H9 (cell line): Measurements from ENCODE around the gene SPSB3. TPM values are rescaled to one million over a fixed set of nuclear protein-coding genes. Genes with fewer than 3 reads are reported as not detected.

Experiments
- DNase-seq: peaks from one replicate; pipeline ENCODE4 v3.0.0-alpha.2; 2017
- H2AFZ ChIP-seq: one replicate; pipeline ENCODE4 v1.6.1; 2013; ENCODE audit warnings: mild to moderate bottlenecking, low read length, control low read depth, moderate library complexity
- H2AK5ac ChIP-seq: 2 replicates; pipeline ENCODE4 v1.6.1; 2013; ENCODE audit warnings: low read length, control low read depth, mixed read lengths; ENCODE audit not compliant: insufficient read length
- H2BK120ac ChIP-seq: one replicate; pipeline ENCODE4 v1.6.1; 2013; ENCODE audit warnings: low read depth, mild to moderate bottlenecking, low read length, control low read depth, inconsistent platforms; ENCODE audit not compliant: poor library complexity, severe bottlenecking
- H2BK12ac ChIP-seq: 2 replicates; pipeline ENCODE4 v1.6.1; 2013; ENCODE audit warnings: low read length, control low read depth, mixed read lengths, low read depth; ENCODE audit not compliant: insufficient read length
- H2BK15ac ChIP-seq: 2 replicates; pipeline ENCODE4 v1.6.1; 2013; ENCODE audit warnings: low read depth, low read length, control low read depth
- H2BK20ac ChIP-seq: one replicate; pipeline ENCODE4 v1.6.1; 2013; ENCODE audit warnings: low read depth, mild to moderate bottlenecking, low read length, control low read depth, inconsistent platforms; ENCODE audit not compliant: poor library complexity, severe bottlenecking
- H2BK5ac ChIP-seq: 2 replicates; pipeline ENCODE4 v1.6.1; 2013; ENCODE audit warnings: low read length, control low read depth, mixed read lengths; ENCODE audit not compliant: insufficient read length
- H3K14ac ChIP-seq: 2 replicates; pipeline ENCODE4 v1.6.1; 2013; ENCODE audit warnings: low read length, control low read depth; ENCODE audit not compliant: insufficient read depth
- H3K18ac ChIP-seq: 2 replicates; pipeline ENCODE4 v1.6.1; 2013; ENCODE audit warnings: low read depth, mild to moderate bottlenecking, mixed read lengths, low read length, control low read depth; ENCODE audit not compliant: insufficient read length
- H3K23ac ChIP-seq: 2 replicates; pipeline ENCODE4 v1.6.1; 2013; ENCODE audit warnings: low read length, control low read depth, mixed read lengths, low read depth; ENCODE audit not compliant: insufficient read length
- H3K23me2 ChIP-seq: 2 replicates; pipeline ENCODE4 v1.6.1; 2013; ENCODE audit warnings: low read depth, mild to moderate bottlenecking, mixed read lengths, low read length, control low read depth; ENCODE audit not compliant: insufficient read length, poor library complexity, severe bottlenecking
- H3K27ac ChIP-seq: 2 replicates; pipeline ENCODE4 v1.5.1; 2013; ENCODE audit warnings: low read length, control low read depth, mixed read lengths, low read depth; ENCODE audit not compliant: insufficient read length
- H3K27me3 ChIP-seq: 2 replicates; pipeline ENCODE4 v1.6.1; 2013; ENCODE audit warnings: low read length, control low read depth, inconsistent platforms; ENCODE audit not compliant: insufficient read depth
- H3K4ac ChIP-seq: 2 replicates; pipeline ENCODE4 v1.6.1; 2013; ENCODE audit warnings: low read depth, mild to moderate bottlenecking, control low read depth, inconsistent platforms, low read length, moderate library complexity
- H3K4me1 ChIP-seq: 2 replicates; pipeline ENCODE4 v1.6.1; 2013; ENCODE audit warnings: low read length, control low read depth, inconsistent platforms; ENCODE audit not compliant: insufficient read depth
- H3K4me2 ChIP-seq: 2 replicates; pipeline ENCODE4 v1.6.1; 2013; ENCODE audit warnings: low read length, control low read depth, mixed read lengths; ENCODE audit not compliant: insufficient read length, insufficient read depth
- H3K56ac ChIP-seq: 2 replicates; pipeline ENCODE4 v1.6.1; 2013; ENCODE audit warnings: low read depth, mild to moderate bottlenecking, mixed read lengths, low read length, control low read depth; ENCODE audit not compliant: insufficient read length
- H3K79me1 ChIP-seq: 2 replicates; pipeline ENCODE4 v1.6.1; 2013; ENCODE audit warnings: low read depth, mild to moderate bottlenecking, moderate library complexity, low read length, control low read depth, inconsistent platforms; ENCODE audit not compliant: insufficient read depth, poor library complexity, severe bottlenecking
- H3K79me2 ChIP-seq: 2 replicates; pipeline ENCODE4 v1.6.1; 2013; ENCODE audit warnings: low read length, control low read depth, inconsistent platforms; ENCODE audit not compliant: insufficient read depth
- H3K9ac ChIP-seq: 2 replicates; pipeline ENCODE4 v1.6.1; 2013; ENCODE audit warnings: low read length, control low read depth, mixed read lengths; ENCODE audit not compliant: insufficient read length; ENCODE audit errors: extremely low read depth
- H3K9me3 ChIP-seq: one replicate; pipeline ENCODE4 v1.6.1; 2013; ENCODE audit warnings: low read depth, low read length, inconsistent platforms; ENCODE audit not compliant: control insufficient read depth
- H3T11ph ChIP-seq: one replicate; pipeline ENCODE4 v1.6.1; 2013; ENCODE audit warnings: mild to moderate bottlenecking, low read length, control low read depth, inconsistent platforms
- H4K20me1 ChIP-seq: one replicate; pipeline ENCODE4 v1.6.1; 2013; ENCODE audit not compliant: control insufficient read depth, insufficient read length, insufficient read depth
- H4K5ac ChIP-seq: 2 replicates; pipeline ENCODE4 v1.6.1; 2013; ENCODE audit warnings: low read depth, mild to moderate bottlenecking, mixed read lengths, low read length, control low read depth; ENCODE audit not compliant: insufficient read length
- H4K8ac ChIP-seq: replicated peaks from 2 replicates; pipeline ENCODE4 v1.6.1; 2013; ENCODE audit warnings: low read length, control low read depth, mixed read lengths, low read depth; ENCODE audit not compliant: insufficient read length
- H4K91ac ChIP-seq: 2 replicates; pipeline ENCODE4 v1.6.1; 2013; ENCODE audit warnings: low read depth, mild to moderate bottlenecking, moderate library complexity, mixed read lengths, low read length, control low read depth; ENCODE audit not compliant: insufficient read length
- H3K27ac Mint-ChIP-seq, 3 experiments: 2 replicates in 2 of 3; 3 replicates in 1 of 3; pipeline ENCODE4 v1.8.0; 2020 to 2021; ENCODE audit warnings: mixed read lengths in 3 of 3, mild to moderate bottlenecking in 1 of 3, moderate library complexity in 1 of 3
- H3K27me3 Mint-ChIP-seq: 2 replicates; pipeline ENCODE4 v1.8.0; 2021; ENCODE audit warnings: low read depth, mild to moderate bottlenecking, moderate library complexity, mixed read lengths
- H3K36me3 Mint-ChIP-seq, 3 experiments: 2 replicates in 2 of 3; 3 replicates in 1 of 3; pipeline ENCODE4 v1.8.0; 2020 to 2021; ENCODE audit warnings: low read depth in 3 of 3, mixed read lengths in 3 of 3; ENCODE audit not compliant: insufficient read depth in 1 of 3
- H3K4me1 Mint-ChIP-seq, 2 experiments: 2 replicates each; pipeline ENCODE4 v1.8.0; 2020; ENCODE audit warnings: mixed read lengths in 2 of 2
- H3K4me3 Mint-ChIP-seq, 2 experiments: 2 replicates in 1 of 2; 3 replicates in 1 of 2; pipeline ENCODE4 v1.8.0; 2020 to 2021; ENCODE audit warnings: mild to moderate bottlenecking in 2 of 2, mixed read lengths in 2 of 2, moderate library complexity in 1 of 2
- H3K9me3 Mint-ChIP-seq, 2 experiments: 2 replicates in 1 of 2; 3 replicates in 1 of 2; pipeline ENCODE4 v1.8.0; 2020; ENCODE audit warnings: mild to moderate bottlenecking in 2 of 2, mixed read lengths in 2 of 2, moderate library complexity in 1 of 2
- CTCF ChIP-seq: fragments of 200-600 bp; sonication (generic); conservative IDR thresholded peaks from 3 replicates; pipeline ENCODE4 v1.8.0; 2021; ENCODE audit warnings: antibody characterized with exemption, mild to moderate bottlenecking
- WGBS: extraction: QIAGEN DNeasy Blood & Tissue Kit; methylation state at CpG from one replicate; pipeline ENCODE4 v1.1.7; 2013; ENCODE audit warnings: missing lambda C conversion rate, low lambda C conversion rate, mixed read lengths; ENCODE audit not compliant: insufficient read length; ENCODE audit errors: extremely low coverage; 5-methylcytosine and 5-hydroxymethylcytosine counted together
- total RNA-seq: library from RNA; stranded (reverse); gene quantifications from 2 replicates; pipeline ENCODE4 v1.2.1, GENCODE V29; 2021

The SPSB3 gene
- total RNA-seq, 1 experiment from 2014 or later, result 19.9 TPM

GRCh38 chr16:1820946-1821290 lies 38.5 kb upstream of the SPSB3 start:
- Histone ChIP-seq H3K27me3 (no peaks in the 10 kb centered on the region), H4K20me1 (no peaks in the 10 kb centered on the region), H3K14ac (no peak overlapping the region), H3T11ph (no peak overlapping the region), H4K5ac (no peak overlapping the region), H3K23me2 (peaks cover 2% of the 10 kb centered on the region), H2BK120ac (no peak overlapping the region), H3K56ac (no peak overlapping the region), H2BK5ac (no peak overlapping the region), H3K9me3 (no peaks in the 10 kb centered on the region), H4K8ac (no peak overlapping the region), H3K9ac (no peak overlapping the region), H2AK5ac (no peak overlapping the region), H2BK20ac (no peak overlapping the region), H4K91ac (no peak overlapping the region), H3K18ac (no peak overlapping the region), H3K79me2 (no peaks in the 10 kb centered on the region), H3K27ac (no peak overlapping the region), H3K4me1 (no peaks in the 10 kb centered on the region; the same call in 1 of the 2 replicates), H3K4ac (no peak overlapping the region), H2BK15ac (no peak overlapping the region), H3K4me2 (no peak overlapping the region), H2BK12ac (no peak overlapping the region), H3K23ac (no peak overlapping the region), H2AFZ (no peak overlapping the region), H3K79me1 (peaks cover 4% of the 10 kb centered on the region)
- no peaks in the 10 kb centered on the region for H3K9me3 Mint-ChIP-seq
- H3K4me3 Mint-ChIP-seq, result no peak overlapping the region
- 0 out of 4 replicates have a peak, but pooled peaks cover 2 to 5% of the 10 kb centered on the region in 2 experiments for H3K4me1 Mint-ChIP-seq
- no peak overlapping the region for H3K27ac Mint-ChIP-seq
- H3K27me3 Mint-ChIP-seq, result peaks cover 4% of the 10 kb centered on the region
- WGBS, result no CpG with 5 or more reads among the region's 12 CpGs
- DNase-seq, result no peak
- TF ChIP-seq CTCF, result no peak
- H3K36me3 Mint-ChIP-seq, result peaks cover 0 to 10% (median 4%) of the 10 kb centered on the region in 3 experiments; a peak in 5 of 7 replicates
